ENCODE data around the gene ZNF804B.

Gene ZNF804B

DNA sequence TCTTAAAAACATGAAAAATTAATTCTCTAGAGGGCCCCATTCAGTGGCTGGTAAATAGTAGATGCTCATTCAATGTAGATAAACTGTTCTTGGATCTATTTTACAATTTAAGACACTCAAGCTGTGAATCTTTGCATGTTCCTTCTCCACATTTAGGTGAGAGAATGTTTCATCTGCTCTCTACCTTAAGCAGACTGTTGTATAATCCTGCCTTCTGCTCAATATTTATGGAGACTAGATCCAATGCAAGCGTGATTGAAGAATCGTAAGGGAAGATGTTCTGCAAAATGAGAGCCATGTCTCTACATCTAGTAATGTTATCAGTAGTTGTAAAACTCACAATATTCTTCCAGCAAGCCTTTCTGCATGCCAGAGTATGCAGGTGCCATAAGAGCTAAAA, 151.0 kb downstream of the ZNF804B start:
- Histone ChIP-seq H3F3A (ENCODE audit: low read depth) (no peaks in the 10 kb centered on the region), H3K36me3 (ENCODE audit: insufficient read depth, low read length) (no peaks in the 10 kb centered on the region), H4K20me1 (ENCODE audit: insufficient read depth, low read length, poor library complexity, severe bottlenecking) (no peaks in the 10 kb centered on the region), H3K4me3 (ENCODE audit: low read length, poor library complexity, severe bottlenecking) (no peak overlapping the region), H3K79me2 (ENCODE audit: insufficient read depth, low read length) (no peaks in the 10 kb centered on the region), H3K27me3 (ENCODE audit: insufficient read depth, low read length, poor library complexity, severe bottlenecking) (no peaks in the 10 kb centered on the region), H3K4me1 (ENCODE audit: insufficient read depth, low read length, poor library complexity, severe bottlenecking) (no peaks in the 10 kb centered on the region), H2AFZ (ENCODE audit: low read length) (no peak overlapping the region), H3K9me2 (replicated peaks; ENCODE audit: low read depth, low read length) (no peaks in the 10 kb centered on the region), H3K4me2 (ENCODE audit: low read depth, low read length, poor library complexity, severe bottlenecking) (no peak overlapping the region), H3K9me3 (ENCODE audit: insufficient read depth, low read depth, low read length) (no peaks in the 10 kb centered on the region), H3K9ac (ENCODE audit: low read depth, low read length, poor library complexity, severe bottlenecking) (no peak overlapping the region)
- TF ChIP-seq, protein P1, sequence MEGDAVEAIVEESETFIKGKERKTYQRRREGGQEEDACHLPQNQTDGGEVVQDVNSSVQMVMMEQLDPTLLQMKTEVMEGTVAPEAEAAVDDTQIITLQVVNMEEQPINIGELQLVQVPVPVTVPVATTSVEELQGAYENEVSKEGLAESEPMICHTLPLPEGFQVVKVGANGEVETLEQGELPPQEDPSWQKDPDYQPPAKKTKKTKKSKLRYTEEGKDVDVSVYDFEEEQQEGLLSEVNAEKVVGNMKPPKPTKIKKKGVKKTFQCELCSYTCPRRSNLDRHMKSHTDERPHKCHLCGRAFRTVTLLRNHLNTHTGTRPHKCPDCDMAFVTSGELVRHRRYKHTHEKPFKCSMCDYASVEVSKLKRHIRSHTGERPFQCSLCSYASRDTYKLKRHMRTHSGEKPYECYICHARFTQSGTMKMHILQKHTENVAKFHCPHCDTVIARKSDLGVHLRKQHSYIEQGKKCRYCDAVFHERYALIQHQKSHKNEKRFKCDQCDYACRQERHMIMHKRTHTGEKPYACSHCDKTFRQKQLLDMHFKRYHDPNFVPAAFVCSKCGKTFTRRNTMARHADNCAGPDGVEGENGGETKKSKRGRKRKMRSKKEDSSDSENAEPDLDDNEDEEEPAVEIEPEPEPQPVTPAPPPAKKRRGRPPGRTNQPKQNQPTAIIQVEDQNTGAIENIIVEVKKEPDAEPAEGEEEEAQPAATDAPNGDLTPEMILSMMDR (conservative IDR thresholded peaks at IDR 0.05; ENCODE audit: low read length): no peak
- TF ChIP-seq EZH2phosphoT487 (IDR thresholded peaks at IDR 0.05; ENCODE audit: borderline replicate concordance): no peak

DNA sequence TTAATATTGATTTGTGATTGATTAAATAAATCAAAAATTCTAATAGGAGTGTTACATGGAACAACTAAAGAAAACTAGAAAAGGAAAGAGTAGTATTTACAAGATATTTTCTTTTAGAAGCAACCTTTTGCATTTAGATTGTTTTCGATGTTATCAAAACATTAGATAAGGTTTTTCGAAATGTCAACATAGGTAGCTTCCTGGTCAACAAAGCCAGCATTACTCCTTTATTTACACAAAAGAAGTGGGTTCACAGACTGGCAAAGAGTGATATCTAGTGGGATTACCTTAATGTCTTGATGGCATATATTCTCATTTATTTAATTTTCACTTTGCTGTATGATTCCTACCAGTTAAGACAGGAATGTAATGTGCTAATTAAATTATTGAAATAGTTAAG, 153.4 kb downstream of the ZNF804B start:
- TF ChIP-seq, protein P1 (conservative IDR thresholded peaks at IDR 0.05; ENCODE audit: low read length): no peak
- no peak for TF ChIP-seq EZH2phosphoT487 (IDR thresholded peaks at IDR 0.05; ENCODE audit: borderline replicate concordance)
- no peaks in the 10 kb centered on the region for H4K20me1 ChIP-seq (ENCODE audit: insufficient read depth, low read length, poor library complexity, severe bottlenecking)
- no peaks in the 10 kb centered on the region for H3K4me1 ChIP-seq (ENCODE audit: insufficient read depth, low read length, poor library complexity, severe bottlenecking)
- no peak overlapping the region for H3K9ac ChIP-seq (ENCODE audit: low read depth, low read length, poor library complexity, severe bottlenecking)
- H3K79me2 ChIP-seq (ENCODE audit: insufficient read depth, low read length): no peaks in the 10 kb centered on the region
- no peaks in the 10 kb centered on the region for H3F3A ChIP-seq (ENCODE audit: low read depth)
- no peaks in the 10 kb centered on the region for H3K9me2 ChIP-seq (replicated peaks; ENCODE audit: low read depth, low read length)
- H2AFZ ChIP-seq (ENCODE audit: low read length): no peak overlapping the region
- no peak overlapping the region for H3K4me3 ChIP-seq (ENCODE audit: low read length, poor library complexity, severe bottlenecking)
- no peak overlapping the region for H3K4me2 ChIP-seq (ENCODE audit: low read depth, low read length, poor library complexity, severe bottlenecking)
- no peaks in the 10 kb centered on the region for H3K36me3 ChIP-seq (ENCODE audit: insufficient read depth, low read length)
- no peaks in the 10 kb centered on the region for H3K9me3 ChIP-seq (ENCODE audit: insufficient read depth, low read depth, low read length)
- no peaks in the 10 kb centered on the region for H3K27me3 ChIP-seq (ENCODE audit: insufficient read depth, low read length, poor library complexity, severe bottlenecking)

DNA sequence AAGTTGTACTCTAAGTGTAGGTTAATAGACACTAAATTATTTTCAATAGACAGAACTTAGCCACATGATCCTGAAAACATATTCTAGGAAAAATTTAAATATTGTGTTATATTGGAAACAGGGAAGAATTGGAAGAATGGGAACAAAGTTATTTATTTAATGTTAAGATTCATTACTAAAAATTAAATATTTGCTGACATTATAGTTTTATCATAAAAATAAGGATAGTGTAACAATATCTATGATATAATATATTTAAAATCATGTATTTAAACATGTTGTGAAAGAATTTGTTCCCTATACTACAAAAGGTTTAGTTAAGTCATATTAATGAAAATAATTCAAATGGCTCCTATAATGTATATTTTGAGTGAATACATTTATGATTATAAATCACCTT, 156.1 kb downstream of the ZNF804B start:
- Histone ChIP-seq H3K4me1 (ENCODE audit: insufficient read depth, low read length, poor library complexity, severe bottlenecking) (no peaks in the 10 kb centered on the region), H3K9me3 (ENCODE audit: insufficient read depth, low read depth, low read length) (no peaks in the 10 kb centered on the region), H3K36me3 (ENCODE audit: insufficient read depth, low read length) (no peaks in the 10 kb centered on the region), H2AFZ (ENCODE audit: low read length) (no peak overlapping the region), H3F3A (ENCODE audit: low read depth) (no peaks in the 10 kb centered on the region), H3K4me2 (ENCODE audit: low read depth, low read length, poor library complexity, severe bottlenecking) (no peak overlapping the region), H3K4me3 (ENCODE audit: low read length, poor library complexity, severe bottlenecking) (no peak overlapping the region), H3K9me2 (replicated peaks; ENCODE audit: low read depth, low read length) (no peaks in the 10 kb centered on the region), H4K20me1 (ENCODE audit: insufficient read depth, low read length, poor library complexity, severe bottlenecking) (no peaks in the 10 kb centered on the region), H3K27me3 (ENCODE audit: insufficient read depth, low read length, poor library complexity, severe bottlenecking) (no peaks in the 10 kb centered on the region), H3K9ac (ENCODE audit: low read depth, low read length, poor library complexity, severe bottlenecking) (no peak overlapping the region), H3K79me2 (ENCODE audit: insufficient read depth, low read length) (no peaks in the 10 kb centered on the region)
- no peak for TF ChIP-seq EZH2phosphoT487 (IDR thresholded peaks at IDR 0.05; ENCODE audit: borderline replicate concordance)
- TF ChIP-seq, protein P1 (conservative IDR thresholded peaks at IDR 0.05; ENCODE audit: low read length): no peak

All from Loucy (cell line).